Breast epithelium (tissue), 3 donors: ENCODE data around the gene VCL.

ENCODE experiments used
- CTCF ChIP-seq, 3 donors: fragments of 450-650 bp; IDR thresholded peaks; one replicate each; pipeline ENCODE4 v1.5.1; 2016 to 2017; ENCODE audit warnings: antibody characterized with exemption in 3 of 3, mild to moderate bottlenecking in 3 of 3, moderate library complexity in 3 of 3
- POLR2A ChIP-seq: fragments of 450-650 bp; IDR thresholded peaks from one replicate; pipeline ENCODE4 v1.6.1; 2016; ENCODE audit warnings: antibody characterized with exemption, mild to moderate bottlenecking, moderate library complexity

DNA sequence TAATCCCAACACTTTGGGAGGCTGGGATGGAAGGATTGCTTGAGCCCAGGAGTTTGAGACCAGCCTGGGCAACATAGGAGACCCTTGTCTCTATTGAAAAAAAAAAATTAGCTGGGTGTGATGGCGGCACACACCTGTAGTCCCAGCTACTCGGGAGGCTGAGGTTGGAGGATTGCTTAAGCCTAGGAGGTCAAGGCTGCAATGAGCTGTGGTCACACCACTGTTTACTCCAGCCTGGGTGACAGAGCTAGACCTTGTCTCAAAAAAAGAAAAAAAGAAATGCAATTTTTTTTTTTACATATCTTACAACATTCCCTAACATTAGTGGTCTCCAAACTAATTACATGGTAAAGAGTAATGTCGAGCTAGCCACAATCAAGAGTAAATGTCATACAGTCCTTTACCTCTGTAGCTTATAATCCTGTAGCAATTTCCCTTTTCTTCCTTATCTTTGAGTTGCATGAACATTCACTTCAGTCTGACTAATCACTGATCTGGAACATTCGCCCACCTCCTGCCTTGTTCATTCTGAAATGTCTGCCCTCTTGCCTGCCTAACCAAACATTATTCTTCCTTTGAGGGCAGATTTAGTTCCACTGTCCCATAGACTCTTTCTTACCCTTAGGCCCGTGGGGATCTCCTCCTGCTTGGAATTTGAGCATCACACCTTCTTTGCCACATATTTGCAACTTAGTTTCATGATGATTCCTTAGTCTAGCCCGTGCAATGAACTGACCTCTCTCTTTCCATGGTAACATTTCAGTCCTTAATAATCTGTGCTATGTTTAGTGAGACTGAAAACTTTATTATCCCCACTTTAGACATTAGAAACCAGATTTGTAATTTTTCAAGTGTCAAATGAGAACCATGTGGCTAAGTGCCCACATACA is 4.8 kb upstream of the VCL start:
- TF ChIP-seq POLR2A (no peak), CTCF (IDR thresholded peaks at IDR 0.05) (no peak)
